HCT116 (cell line): ENCODE measurements around the gene ACER3. TPM values are rescaled to one million over a fixed set of nuclear protein-coding genes. Genes with fewer than 3 reads are reported as not detected.
A peak's percentile ranks its signal among the peaks of the same experiment; 100 is the strongest.

Experiments used
- ATAC-seq: fragments of 200-7000 bp; cut with Tn5 transposase; 2 replicates; pipeline ENCODE4 v1.9.1; 2020; ENCODE audit warnings: mild to moderate bottlenecking, moderate library complexity
- BruUV-seq: library from RNA; stranded (reverse); fragments of 400-500 nt; replicated peaks from 2 replicates; lab custom pipeline; 2021; lab: Mats Ljungman, UMichigan
- CTCF ChIA-PET: fragments of 300-600 bp; sonication (Branson Sonifier 250); formaldehyde crosslinking; loops from one replicate; lab custom pipeline; 2021; ENCODE audit warnings: antibody characterized with exemption; lab: Charles Lee
- POLR2A ChIA-PET: fragments of 300-600, 350-600 bp; sonication (Branson Sonifier 250); formaldehyde crosslinking; loops from one replicate; lab custom pipeline; 2021; ENCODE audit warnings: antibody characterized with exemption; lab: Charles Lee
- RAD21 ChIA-PET, 2 experiments: fragments of 300-600 bp; sonication (Branson Sonifier 250); formaldehyde crosslinking; loops; one replicate each; lab custom pipeline; 2023; ENCODE audit warnings: low total read pairs in 2 of 2; ENCODE audit not compliant: uncharacterized antibody in 2 of 2, unreplicated experiment in 2 of 2, low non-redundant PET in 1 of 2; lab: Charles Lee
- DNase-seq: peaks from one replicate; pipeline ENCODE4 v3.0.0-alpha.2; 2010; ENCODE audit warnings: low read depth, low spot score
- H2AFZ ChIP-seq: fragments of 200-600 bp; shearing (Covaris generic), sonication (generic); 2 replicates; pipeline ENCODE4 v1.6.1; 2017; ENCODE audit warnings: low read depth, mixed run types, mixed read lengths, antibody characterized with exemption, low read length; ENCODE audit not compliant: poor library complexity, severe bottlenecking
- H3K27ac ChIP-seq: 2 replicates; pipeline ENCODE4 v1.5.1; 2012; ENCODE audit warnings: low read depth, low read length
- H3K27me3 ChIP-seq: fragments of 200-600 bp; sonication (generic); 2 replicates; pipeline ENCODE4 v1.6.1; 2016; ENCODE audit warnings: mixed run types, low read length, mixed read lengths; ENCODE audit not compliant: insufficient read depth
- H3K36me3 ChIP-seq, 2 experiments: fragments of 200-500 bp in 1 of 2; fragments of 200-600 bp in 1 of 2; sonication (Bioruptor generic) in 1 of 2; sonication (generic) in 1 of 2; 2 replicates each; pipeline versions ENCODE4 v1.5.1 to v1.6.1; 2014 to 2016; ENCODE audit warnings: low read length in 2 of 2, inconsistent platforms in 1 of 2, mixed read lengths in 1 of 2, mixed run types in 1 of 2; ENCODE audit not compliant: insufficient read depth in 2 of 2, control insufficient read depth in 1 of 2
- H3K4me1 ChIP-seq, 2 experiments: fragments of 200-600 bp in 1 of 2; sonication (generic) in 1 of 2; 2 replicates each; pipeline versions ENCODE4 v1.5.1 to v1.6.1; 2012 to 2017; ENCODE audit warnings: low read length in 2 of 2, inconsistent platforms in 1 of 2, mild to moderate bottlenecking in 1 of 2, mixed read lengths in 1 of 2, mixed run types in 1 of 2, moderate library complexity in 1 of 2; ENCODE audit not compliant: insufficient read depth in 2 of 2, control insufficient read depth in 1 of 2
- H3K4me2 ChIP-seq: fragments of 200-600 bp; sonication (generic); 2 replicates; pipeline ENCODE4 v1.6.1; 2017; ENCODE audit warnings: mixed run types, low read length, mixed read lengths
- H3K4me3 ChIP-seq, 2 experiments: fragments of 200-600 bp in 1 of 2; sonication (generic) in 1 of 2; replicated peaks in 1 of 2; 2 replicates each; pipeline ENCODE4 v1.5.1; 2011 to 2016; ENCODE audit warnings: low read length in 2 of 2, control low read depth in 1 of 2, low read depth in 1 of 2, mild to moderate bottlenecking in 1 of 2, mixed read lengths in 1 of 2, mixed run types in 1 of 2
- H3K79me2 ChIP-seq: fragments of 200-600 bp; sonication (generic); 2 replicates; pipeline ENCODE4 v1.6.1; 2017; ENCODE audit warnings: mild to moderate bottlenecking, mixed run types, low read length, moderate library complexity, mixed read lengths; ENCODE audit not compliant: insufficient read depth
- H3K9ac ChIP-seq: fragments of 200-600 bp; sonication (generic); 2 replicates; pipeline ENCODE4 v1.6.1; 2016; ENCODE audit warnings: low read length, mixed read lengths
- H3K9me2 ChIP-seq: fragments of 200-600 bp; sonication (generic), shearing (Covaris generic); 2 replicates; pipeline ENCODE4 v1.6.1; 2017; ENCODE audit warnings: mixed run types, mild to moderate bottlenecking, moderate library complexity; ENCODE audit not compliant: insufficient read depth
- H3K9me3 ChIP-seq, 2 experiments: fragments of 200-500 bp in 1 of 2; fragments of 200-600 bp in 1 of 2; sonication (Bioruptor generic) in 1 of 2; sonication (generic) in 1 of 2; 2 replicates each; pipeline ENCODE4 v1.6.1; 2014 to 2017; ENCODE audit warnings: low read length in 2 of 2, mixed read lengths in 2 of 2, inconsistent platforms in 1 of 2, low read depth in 1 of 2, mild to moderate bottlenecking in 1 of 2, mixed run types in 1 of 2, moderate library complexity in 1 of 2; ENCODE audit not compliant: control insufficient read depth in 1 of 2, insufficient read depth in 1 of 2
- H4K20me1 ChIP-seq: fragments of 200-600 bp; sonication (generic), shearing (Covaris generic); 2 replicates; pipeline ENCODE4 v1.6.1; 2017; ENCODE audit warnings: mixed run types, mild to moderate bottlenecking, moderate library complexity; ENCODE audit not compliant: insufficient read depth
- ATF3 ChIP-seq: IDR thresholded peaks from 2 replicates; pipeline ENCODE4 v1.6.1; 2012
- CTCF ChIP-seq, 3 experiments: fragments of 200-600 bp in 1 of 3; sonication (generic) in 1 of 3; IDR thresholded peaks in 2 of 3; conservative IDR thresholded peaks in 1 of 3; 2 replicates each; pipeline ENCODE4 v1.5.1; 2012 to 2017; ENCODE audit warnings: low read depth in 2 of 3, low read length in 2 of 3, antibody characterized with exemption in 1 of 3, borderline replicate concordance in 1 of 3, control low read depth in 1 of 3, mild to moderate bottlenecking in 1 of 3, mixed read lengths in 1 of 3, mixed run types in 1 of 3, moderate library complexity in 1 of 3; ENCODE audit not compliant: insufficient read depth in 1 of 3
- ELF1 ChIP-seq: IDR thresholded peaks from 2 replicates; pipeline ENCODE4 v1.6.1; 2012; ENCODE audit warnings: low read depth, borderline replicate concordance
- EZH2 ChIP-seq: fragments of 200-600 bp; sonication (generic); IDR thresholded peaks from 2 replicates; pipeline ENCODE4 v1.6.1; 2017; ENCODE audit warnings: antibody characterized with exemption, mixed run types
- EZH2phosphoT487 ChIP-seq: fragments of 200-600 bp; IDR thresholded peaks from 2 replicates; pipeline ENCODE4 v1.6.1; 2018; ENCODE audit warnings: antibody characterized with exemption, borderline replicate concordance
- FOSL1 ChIP-seq: IDR thresholded peaks from 2 replicates; pipeline ENCODE4 v1.6.1; 2012; ENCODE audit warnings: low read depth
- JUND ChIP-seq: IDR thresholded peaks from 2 replicates; pipeline ENCODE4 v1.6.1; 2012
- POLR2A ChIP-seq: IDR thresholded peaks from 2 replicates; pipeline ENCODE4 v1.7.0; 2011; ENCODE audit warnings: borderline replicate concordance; ENCODE audit not compliant: insufficient read depth, insufficient read length; ENCODE audit errors: extremely low read depth
- RAD21 ChIP-seq: IDR thresholded peaks from 2 replicates; pipeline ENCODE4 v1.6.1; 2012; ENCODE audit warnings: low read depth, mild to moderate bottlenecking
- REST ChIP-seq: IDR thresholded peaks from 2 replicates; pipeline ENCODE4 v1.6.1; 2012; ENCODE audit warnings: low read depth
- SP1 ChIP-seq: IDR thresholded peaks from 2 replicates; pipeline ENCODE4 v1.6.1; 2012; ENCODE audit warnings: low read depth
- SRF ChIP-seq: IDR thresholded peaks from 2 replicates; pipeline ENCODE4 v1.6.1; 2012; ENCODE audit warnings: low read depth
- TCF7L2 ChIP-seq: IDR thresholded peaks from 2 replicates; pipeline ENCODE4 v1.7.0; 2011; ENCODE audit warnings: borderline replicate concordance, inconsistent platforms; ENCODE audit not compliant: insufficient read depth, insufficient read length; ENCODE audit errors: extremely low read depth
- YY1 ChIP-seq: IDR thresholded peaks from 2 replicates; pipeline ENCODE4 v1.6.1; 2011; ENCODE audit warnings: low read length, low read depth, moderate library complexity, mild to moderate bottlenecking; ENCODE audit not compliant: insufficient replicate concordance; ENCODE audit errors: extremely low read depth
- ZFX ChIP-seq: fragments of 450-650 bp; IDR thresholded peaks from 2 replicates; pipeline ENCODE4 v1.6.1; 2017
- ZNF274 ChIP-seq: fragments of 200-500 bp; sonication (Bioruptor generic); IDR thresholded peaks from 2 replicates; pipeline ENCODE4 v1.6.1; 2014; ENCODE audit warnings: mild to moderate bottlenecking, low read depth, low read length, inconsistent platforms
- intact Hi-C: fragments of 100-400 bp; cut with micrococcal nuclease; formaldehyde crosslinking; loops from 2 replicates; pipeline ENCODE4 v1.10.0; 2022
- total RNA-seq: library from RNA; stranded (reverse); gene quantifications from one replicate; pipeline ENCODE4 v1.2.1, GENCODE V29; 2021; ENCODE audit not compliant: unreplicated experiment

Gene ACER3
- total RNA-seq, 1 experiment from 2014 or later: 19.1 TPM

- POLR2A ChIA-PET: no interaction called here
- DNase-seq (no peak), ATAC-seq (peak; percentile 65)
- Histone ChIP-seq H3K4me3 (no peak overlapping the region), H3K9me2 (no peaks in the 10 kb centered on the region), H3K9me3 (no peaks in the 10 kb centered on the region), H3K79me2 (no peaks in the 10 kb centered on the region), H4K20me1 (no peaks in the 10 kb centered on the region), H3K27ac (no peak overlapping the region), H2AFZ (no peak overlapping the region), H3K36me3 (no peaks in the 10 kb centered on the region)
- intact Hi-C loops: loop anchor here (2.0 kb wide), 1 partner anchor 32 kb away; no protein-coding TSS in a partner anchor
- RAD21 ChIA-PET: no interaction called here
- TF ChIP-seq TCF7L2 (no peak), CTCF (IDR thresholded peaks at IDR 0.05 in 2 of 3, conservative IDR thresholded peaks at IDR 0.05 in 1 of 3; ENCODE audit: borderline replicate concordance in 1 of 3, insufficient read depth in 1 of 3, low read depth in 2 of 3, low read length in 2 of 3) (peak; percentile 41 to 57 (median 42); a peak in 4 of 6 replicates), POLR2A (no peak), FOSL1 (no peak), EZH2 (no peak), SP1 (no peak), ZFX (no peak), ELF1 (no peak), YY1 (no peak), ATF3 (no peak), EZH2phosphoT487 (no peak), REST (no peak), JUND (no peak), ZNF274 (no peak), RAD21 (peak; percentile 66), SRF (no peak)
- TF ChIP-seq, all 23 proteins: peak for 2
- H3K27me3 ChIP-seq: no peaks in the 10 kb centered on the region
- H3K9ac ChIP-seq: no peak overlapping the region
- peaks cover 4 to 23% of the 10 kb centered on the region in 2 experiments; a peak in 3 of 4 replicates for H3K4me1 ChIP-seq
- no peak overlapping the region for H3K4me2 ChIP-seq
- BruUV-seq: no TSS peak
- CTCF ChIA-PET: interaction anchor here (1.2 kb wide), 1 partner anchor 29 kb away, joined by 4 read pairs; no protein-coding TSS in a partner anchor
Measured at GRCh38 chr11:76838678-76839068, 22.0 kb upstream of the ACER3 start.
